ENCODE results near the gene SIGLEC9.
"Not testable (repeated sequence)": the region's sequence is repeated elsewhere in the genome, so short reads cannot be mapped to it uniquely, and the experiment has no call there.

- not testable (repeated sequence) for TF ChIP-seq EZH2 (IDR thresholded peaks at IDR 0.05; ENCODE audit: insufficient read depth, poor library complexity, severe bottlenecking); EZH2phosphoT487 (IDR thresholded peaks at IDR 0.05; ENCODE audit: insufficient read depth, low read depth)
Measured at GRCh38 chr19:51169283-51169918, 44.7 kb downstream of the SIGLEC9 start.

Data from GM23248 (cell line).